HUES48 (cell line): ENCODE data around the gene TANGO6.
"Not testable (repeated sequence)": the region's sequence is repeated elsewhere in the genome, so short reads cannot be mapped to it uniquely, and the experiment has no call there.

Source experiments
- H3K27ac ChIP-seq: one replicate; pipeline ENCODE4 v1.7.0; 2013; ENCODE audit warnings: low read depth, low read length, inconsistent platforms
- H3K27me3 ChIP-seq: 2 replicates; pipeline ENCODE4 v1.6.1; 2013; ENCODE audit warnings: mild to moderate bottlenecking, low read length; ENCODE audit not compliant: control insufficient read depth, insufficient read depth
- H3K36me3 ChIP-seq: 2 replicates; pipeline ENCODE4 v1.6.1; 2013; ENCODE audit warnings: low read length; ENCODE audit not compliant: control insufficient read depth, insufficient read depth
- H3K4me1 ChIP-seq: 2 replicates; pipeline ENCODE4 v1.6.1; 2013; ENCODE audit warnings: mild to moderate bottlenecking, low read length; ENCODE audit not compliant: control insufficient read depth, insufficient read depth
- H3K4me3 ChIP-seq: 2 replicates; pipeline ENCODE4 v1.5.1; 2013; ENCODE audit warnings: mild to moderate bottlenecking, low read depth, low read length
- H3K9ac ChIP-seq: 2 replicates; pipeline ENCODE4 v1.6.1; 2013; ENCODE audit warnings: mild to moderate bottlenecking, low read depth, low read length, moderate library complexity
- H3K9me3 ChIP-seq: 2 replicates; pipeline ENCODE4 v1.6.1; 2013; ENCODE audit warnings: low read length; ENCODE audit not compliant: control insufficient read depth, insufficient read depth

Gene TANGO6

DNA sequence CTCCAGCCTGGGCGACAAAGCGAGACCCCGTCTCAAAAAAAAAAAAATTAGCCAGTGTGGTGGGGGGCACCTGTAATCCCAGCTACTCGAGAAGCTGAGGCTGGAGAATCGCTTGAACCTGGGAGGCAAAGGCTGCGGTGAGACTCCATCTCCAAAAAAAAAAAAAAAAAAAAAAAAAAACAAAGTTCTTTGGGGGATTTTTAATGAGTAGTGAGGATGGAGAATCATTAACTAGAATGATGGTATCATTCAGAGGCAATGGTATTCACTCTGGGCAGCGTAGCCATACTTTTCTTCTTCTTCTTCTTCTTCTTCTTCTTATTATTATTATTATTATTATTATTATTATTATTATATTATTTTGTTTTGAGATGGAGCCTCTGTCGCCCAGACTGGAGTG lies 220.2 kb downstream of the TANGO6 start:
- H3K4me3 ChIP-seq, H3K27me3 ChIP-seq, H3K9ac ChIP-seq, H3K36me3 ChIP-seq, H3K9me3 ChIP-seq, H3K27ac ChIP-seq: not testable (repeated sequence)
- peaks cover 18% of the 10 kb centered on the region for H3K4me1 ChIP-seq

DNA sequence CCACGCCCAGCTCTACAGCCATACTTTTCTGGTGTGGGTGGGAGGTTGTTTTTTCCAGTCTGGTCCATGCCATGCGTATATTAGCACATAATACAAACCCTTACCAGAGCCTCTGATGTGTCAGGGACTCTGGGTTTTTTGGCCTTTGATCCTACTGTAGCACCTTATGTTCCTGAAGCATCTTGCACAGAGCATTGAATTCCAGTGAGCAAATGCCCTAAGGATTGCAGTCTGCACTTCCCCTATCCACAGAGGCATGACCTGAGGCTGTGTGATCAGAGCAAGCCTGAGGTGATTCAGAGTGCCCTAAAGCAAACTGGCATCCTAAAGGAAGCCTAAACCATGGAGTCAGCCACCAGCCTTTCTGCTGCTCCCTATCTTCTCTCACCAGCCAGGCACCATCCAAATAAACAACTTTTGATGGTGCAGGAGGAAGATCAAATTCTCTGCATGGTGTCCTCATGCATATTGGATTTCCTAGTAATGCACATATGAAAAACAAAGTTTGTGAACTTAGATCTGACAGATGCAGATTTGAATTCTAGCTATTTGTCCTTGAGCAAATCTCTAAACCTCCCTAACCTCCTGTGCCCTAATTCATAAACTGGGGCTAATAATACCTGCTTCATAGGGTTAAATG lies 220.9 kb downstream of the TANGO6 start:
- Histone ChIP-seq H3K4me1 (peaks cover 18% of the 10 kb centered on the region), H3K4me3 (no peak overlapping the region), H3K9ac (no peak overlapping the region), H3K27me3 (no peaks in the 10 kb centered on the region), H3K27ac (no peak overlapping the region), H3K9me3 (no peaks in the 10 kb centered on the region), H3K36me3 (no peaks in the 10 kb centered on the region)

- Histone ChIP-seq H3K9ac (no peak overlapping the region), H3K27me3 (no peaks in the 10 kb centered on the region), H3K27ac (peak overlapping the region; percentile 24), H3K36me3 (no peaks in the 10 kb centered on the region), H3K9me3 (no peaks in the 10 kb centered on the region), H3K4me1 (peaks cover 18% of the 10 kb centered on the region), H3K4me3 (no peak overlapping the region)
Measured at GRCh38 chr16:69064764-69065313, 221.5 kb downstream of the TANGO6 start.

DNA sequence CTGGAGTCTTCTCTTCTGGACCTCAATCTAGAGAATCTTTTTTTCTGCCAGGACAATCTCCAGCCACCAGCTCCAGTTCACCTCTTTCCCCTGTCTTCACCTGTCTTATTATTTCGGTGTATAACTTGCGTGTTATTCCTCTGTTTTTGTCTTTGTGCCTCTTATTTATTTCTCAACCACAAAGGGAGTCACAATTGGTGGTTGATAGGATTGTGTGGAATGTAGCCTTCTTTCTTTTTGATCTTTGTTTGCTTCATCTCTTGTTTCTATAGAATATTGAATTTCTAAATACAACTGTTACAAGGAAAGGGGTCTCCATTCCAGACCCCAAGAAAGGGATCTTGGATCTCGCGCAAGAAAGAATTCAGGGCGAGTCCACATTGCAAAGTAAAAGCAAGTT lies 226.2 kb downstream of the TANGO6 start:
- H3K27me3 ChIP-seq: no peaks in the 10 kb centered on the region
- no peak overlapping the region for H3K9ac ChIP-seq
- no peak overlapping the region for H3K4me3 ChIP-seq
- no peaks in the 10 kb centered on the region for H3K9me3 ChIP-seq
- peaks cover 39% of the 10 kb centered on the region for H3K4me1 ChIP-seq
- H3K27ac ChIP-seq: no peak overlapping the region
- H3K36me3 ChIP-seq: no peaks in the 10 kb centered on the region

DNA sequence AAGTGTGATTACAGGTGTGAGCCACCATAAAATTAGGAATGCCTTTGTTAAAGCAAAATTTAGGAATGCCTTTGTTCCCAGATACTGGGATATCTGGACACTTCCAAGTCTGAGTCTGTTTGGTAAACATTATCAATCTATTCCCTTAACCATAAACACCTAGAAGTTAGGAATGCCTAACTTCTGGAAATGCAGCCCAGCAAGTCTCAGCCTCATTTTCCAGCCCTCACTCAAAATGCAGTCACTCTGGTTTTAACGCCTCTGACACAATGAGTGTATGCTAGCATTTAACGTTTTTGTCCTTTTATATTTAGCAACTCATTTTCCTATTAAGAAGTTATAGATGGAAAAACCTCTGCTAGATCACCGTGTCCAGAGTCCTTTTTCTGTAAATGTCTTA lies 227.7 kb downstream of the TANGO6 start:
- Histone ChIP-seq H3K4me3 (no peak overlapping the region), H3K4me1 (peaks cover 28% of the 10 kb centered on the region), H3K9me3 (no peaks in the 10 kb centered on the region), H3K27ac (peak overlapping the region; percentile 94), H3K27me3 (no peaks in the 10 kb centered on the region), H3K9ac (no peak overlapping the region), H3K36me3 (no peaks in the 10 kb centered on the region)

- H3K4me3 ChIP-seq: peak overlapping the region; percentile 4; the same call in 1 of the 2 replicates
- no peaks in the 10 kb centered on the region for H3K36me3 ChIP-seq
- H3K27ac ChIP-seq: peak overlapping the region; percentile 94
- H3K27me3 ChIP-seq: no peaks in the 10 kb centered on the region
- H3K9me3 ChIP-seq: no peaks in the 10 kb centered on the region
- H3K4me1 ChIP-seq: peaks cover 39% of the 10 kb centered on the region
- 0 out of 2 replicates have a peak overlapping the region, but pooled peaks have one; percentile 7 for H3K9ac ChIP-seq
Measured at GRCh38 chr16:69072640-69072974, 229.3 kb downstream of the TANGO6 start.

GRCh38 chr16:69073181-69073702 lies 229.9 kb downstream of the TANGO6 start:
- no peaks in the 10 kb centered on the region for H3K9me3 ChIP-seq
- peaks cover 43% of the 10 kb centered on the region for H3K4me1 ChIP-seq
- peak overlapping the region; percentile 2; the same call in 1 of the 2 replicates for H3K9ac ChIP-seq
- no peaks in the 10 kb centered on the region for H3K36me3 ChIP-seq
- no peaks in the 10 kb centered on the region for H3K27me3 ChIP-seq
- H3K4me3 ChIP-seq: no peak overlapping the region
- H3K27ac ChIP-seq: peak overlapping the region; percentile 94

DNA sequence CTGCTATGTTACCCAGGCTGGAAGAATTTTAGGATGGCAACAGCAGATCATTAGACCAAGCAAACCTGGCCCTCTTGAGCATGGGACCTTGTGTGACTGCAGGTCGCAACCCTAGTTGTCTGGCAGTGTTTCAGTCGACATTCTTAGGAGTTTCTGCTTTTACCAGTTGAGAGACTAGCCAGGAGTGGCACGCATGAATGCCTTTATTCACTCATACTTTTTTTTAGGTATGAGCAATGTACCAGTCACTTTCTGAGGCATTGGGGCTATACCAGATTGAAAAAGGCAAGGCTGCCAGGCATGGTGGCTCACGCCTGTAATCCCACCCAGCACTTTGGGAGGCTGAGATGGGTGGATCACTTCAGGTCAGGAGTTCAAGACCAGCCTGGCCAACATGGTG lies 233.9 kb downstream of the TANGO6 start:
- Histone ChIP-seq H3K9me3 (no peaks in the 10 kb centered on the region), H3K27me3 (no peaks in the 10 kb centered on the region), H3K4me1 (peaks cover 31% of the 10 kb centered on the region), H3K4me3 (no peak overlapping the region), H3K9ac (no peak overlapping the region), H3K27ac (peak overlapping the region; percentile 90), H3K36me3 (no peaks in the 10 kb centered on the region)

DNA sequence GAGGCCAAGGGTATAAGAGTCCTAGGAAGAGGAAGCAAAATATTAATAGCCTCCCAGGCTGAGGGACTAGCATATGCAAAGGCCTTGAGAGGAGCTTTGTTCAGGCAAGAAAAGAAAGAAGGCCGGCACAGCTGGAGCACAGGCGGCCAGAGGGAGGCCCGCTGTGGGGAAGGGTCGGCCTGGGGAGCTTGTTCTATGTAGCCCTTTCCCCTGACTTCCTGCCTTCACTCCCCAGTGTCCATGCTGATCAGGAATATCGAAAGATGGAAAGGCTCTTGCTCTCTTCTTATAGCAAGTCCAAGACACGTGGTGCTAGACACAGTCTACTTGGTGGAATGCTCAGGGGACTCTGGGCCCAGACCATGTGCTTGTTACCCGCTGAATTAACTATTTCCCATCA lies 234.7 kb downstream of the TANGO6 start:
- Histone ChIP-seq H3K36me3 (no peaks in the 10 kb centered on the region), H3K27me3 (no peaks in the 10 kb centered on the region), H3K27ac (peak overlapping the region; percentile 90), H3K9ac (no peak overlapping the region), H3K4me3 (peak overlapping the region; percentile 47), H3K4me1 (peaks cover 23% of the 10 kb centered on the region), H3K9me3 (no peaks in the 10 kb centered on the region)

- Histone ChIP-seq H3K27ac (no peak overlapping the region), H3K9ac (no peak overlapping the region), H3K27me3 (no peaks in the 10 kb centered on the region), H3K4me1 (peaks cover 23% of the 10 kb centered on the region), H3K36me3 (no peaks in the 10 kb centered on the region), H3K9me3 (no peaks in the 10 kb centered on the region), H3K4me3 (no peak overlapping the region)
Measured at GRCh38 chr16:69079697-69080096, 236.4 kb downstream of the TANGO6 start.

DNA sequence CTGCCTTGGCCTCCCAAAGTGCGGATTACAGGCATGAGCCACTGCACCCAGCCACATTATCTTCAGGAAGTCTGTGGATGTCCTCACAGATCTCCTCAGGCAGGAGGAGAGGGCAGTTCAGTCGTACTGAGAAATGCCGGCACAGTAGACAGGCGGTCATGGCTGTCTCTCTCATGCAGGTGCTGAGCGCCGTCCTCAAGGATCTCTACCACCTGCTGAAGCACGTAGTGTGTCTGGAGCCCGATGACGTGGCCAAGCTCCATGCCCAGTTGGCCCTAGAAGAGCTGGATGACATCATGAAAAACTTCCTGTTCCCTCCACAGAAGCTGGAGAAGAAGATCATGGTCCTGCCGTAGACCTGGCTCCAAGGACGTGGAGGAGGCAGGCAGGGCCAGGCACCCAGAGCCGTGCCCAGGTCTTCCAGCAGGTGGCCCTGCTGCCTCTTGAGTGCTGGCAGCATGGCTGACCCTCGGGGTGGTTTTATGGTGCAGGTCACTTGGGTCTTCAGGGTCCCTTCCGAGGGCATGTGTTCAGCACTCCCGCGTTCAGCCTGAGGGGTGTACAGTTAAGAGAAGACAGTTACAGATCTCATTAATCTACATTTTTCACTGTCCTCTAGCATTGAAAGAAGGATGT lies 240.1 kb downstream of the TANGO6 start:
- no peak overlapping the region for H3K4me3 ChIP-seq
- H3K9ac ChIP-seq: no peak overlapping the region
- no peak overlapping the region for H3K27ac ChIP-seq
- H3K36me3 ChIP-seq: no peaks in the 10 kb centered on the region
- peaks cover 7% of the 10 kb centered on the region for H3K4me1 ChIP-seq
- no peaks in the 10 kb centered on the region for H3K27me3 ChIP-seq
- H3K9me3 ChIP-seq: no peaks in the 10 kb centered on the region
